ENCODE results near the gene TRIM29. TPM values are rescaled to one million over a fixed set of nuclear protein-coding genes. Genes with fewer than 3 reads are reported as not detected.

TRIM29 gene
- total RNA-seq, 2 experiments from 2014 or later = not detected

- H3K4me3 Mint-ChIP-seq = no peak overlapping the region
- no peaks in the 10 kb centered on the region for H3K4me1 Mint-ChIP-seq
- no peak for DNase-seq
- peaks cover 6% of the 10 kb centered on the region for H3K9me3 Mint-ChIP-seq
- no peak overlapping the region for H3K27ac Mint-ChIP-seq
- H3K36me3 Mint-ChIP-seq = peaks cover 4% of the 10 kb centered on the region
- H3K27me3 Mint-ChIP-seq = peaks cover 5% of the 10 kb centered on the region
Observed at GRCh38 chr11:120088056-120088455, 49.9 kb downstream of the TRIM29 start.

- Mint-ChIP-seq H3K27ac (no peak overlapping the region), H3K9me3 (peaks cover 6% of the 10 kb centered on the region)
Observed at GRCh38 chr11:120086651-120087050, 51.3 kb downstream of the TRIM29 start.

GRCh38 chr11:120079750-120080610 lies 57.9 kb downstream of the TRIM29 start:
- DNase-seq = peak; percentile 13
- peaks cover 12% of the 10 kb centered on the region for H3K36me3 Mint-ChIP-seq
- H3K4me3 Mint-ChIP-seq = no peak overlapping the region
- peaks cover 12% of the 10 kb centered on the region for H3K9me3 Mint-ChIP-seq
- H3K27me3 Mint-ChIP-seq = peaks cover 33% of the 10 kb centered on the region
- no peaks in the 10 kb centered on the region for H3K4me1 Mint-ChIP-seq
- no peak overlapping the region for H3K27ac Mint-ChIP-seq

More at GRCh38 chr11:120086651-120087050, 51.3 kb downstream of the TRIM29 start:
- Mint-ChIP-seq H3K4me3 (no peak overlapping the region), H3K36me3 (peaks cover 5% of the 10 kb centered on the region), H3K4me1 (no peaks in the 10 kb centered on the region), H3K27me3 (peaks cover 5% of the 10 kb centered on the region)
- DNase-seq = no peak

- Mint-ChIP-seq H3K4me1 (no peaks in the 10 kb centered on the region), H3K9me3 (peaks cover 9% of the 10 kb centered on the region), H3K36me3 (peaks cover 12% of the 10 kb centered on the region), H3K27me3 (peaks cover 35% of the 10 kb centered on the region), H3K27ac (no peak overlapping the region), H3K4me3 (no peak overlapping the region)
- DNase-seq = no peak
Observed at GRCh38 chr11:120078397-120078796, 59.5 kb downstream of the TRIM29 start.

GRCh38 chr11:120074076-120074475 lies 63.8 kb downstream of the TRIM29 start:
- no peak for DNase-seq
- H3K9me3 Mint-ChIP-seq = no peaks in the 10 kb centered on the region
- H3K36me3 Mint-ChIP-seq = no peaks in the 10 kb centered on the region
- no peak overlapping the region for H3K27ac Mint-ChIP-seq
- H3K4me1 Mint-ChIP-seq = no peaks in the 10 kb centered on the region
- H3K4me3 Mint-ChIP-seq = no peak overlapping the region
- peaks cover 9% of the 10 kb centered on the region for H3K27me3 Mint-ChIP-seq

- no peak overlapping the region for H3K27ac Mint-ChIP-seq
- no peaks in the 10 kb centered on the region for H3K9me3 Mint-ChIP-seq
- H3K4me1 Mint-ChIP-seq = peaks cover 2% of the 10 kb centered on the region
- no peaks in the 10 kb centered on the region for H3K36me3 Mint-ChIP-seq
- H3K27me3 Mint-ChIP-seq = peaks cover 9% of the 10 kb centered on the region
- DNase-seq = no peak
- H3K4me3 Mint-ChIP-seq = no peak overlapping the region
Observed at GRCh38 chr11:120073196-120073595, 64.7 kb downstream of the TRIM29 start.

GRCh38 chr11:120068114-120068573 lies 69.8 kb downstream of the TRIM29 start:
- no peak overlapping the region for H3K27ac Mint-ChIP-seq
- H3K36me3 Mint-ChIP-seq = no peaks in the 10 kb centered on the region
- peaks cover 9% of the 10 kb centered on the region for H3K27me3 Mint-ChIP-seq
- H3K4me3 Mint-ChIP-seq = no peak overlapping the region
- no peaks in the 10 kb centered on the region for H3K9me3 Mint-ChIP-seq
- H3K4me1 Mint-ChIP-seq = peaks cover 4% of the 10 kb centered on the region
- DNase-seq = no peak

GRCh38 chr11:120067438-120068113 lies 70.3 kb downstream of the TRIM29 start:
- Mint-ChIP-seq H3K9me3 (no peaks in the 10 kb centered on the region), H3K36me3 (no peaks in the 10 kb centered on the region), H3K4me1 (peaks cover 4% of the 10 kb centered on the region), H3K27me3 (peaks cover 9% of the 10 kb centered on the region), H3K27ac (no peak overlapping the region), H3K4me3 (no peak overlapping the region)
- no peak for DNase-seq

- H3K4me3 Mint-ChIP-seq = no peak overlapping the region
- H3K4me1 Mint-ChIP-seq = peaks cover 4% of the 10 kb centered on the region
- no peaks in the 10 kb centered on the region for H3K9me3 Mint-ChIP-seq
- peaks cover 9% of the 10 kb centered on the region for H3K27me3 Mint-ChIP-seq
- H3K27ac Mint-ChIP-seq = no peak overlapping the region
- no peaks in the 10 kb centered on the region for H3K36me3 Mint-ChIP-seq
- no peak for DNase-seq
Observed at GRCh38 chr11:120066738-120067437, 71.0 kb downstream of the TRIM29 start.

GRCh38 chr11:120065876-120066275 lies 72.0 kb downstream of the TRIM29 start:
- Mint-ChIP-seq H3K9me3 (no peaks in the 10 kb centered on the region), H3K27me3 (peaks cover 11% of the 10 kb centered on the region), H3K36me3 (no peaks in the 10 kb centered on the region), H3K4me1 (peaks cover 4% of the 10 kb centered on the region), H3K27ac (no peak overlapping the region), H3K4me3 (no peak overlapping the region)
- no peak for DNase-seq

GRCh38 chr11:120065176-120065575 lies 72.7 kb downstream of the TRIM29 start:
- Mint-ChIP-seq H3K9me3 (no peaks in the 10 kb centered on the region), H3K27ac (no peak overlapping the region), H3K4me1 (peaks cover 4% of the 10 kb centered on the region), H3K4me3 (no peak overlapping the region), H3K36me3 (no peaks in the 10 kb centered on the region), H3K27me3 (peaks cover 14% of the 10 kb centered on the region)
- DNase-seq = no peak

- Mint-ChIP-seq H3K36me3 (no peaks in the 10 kb centered on the region), H3K4me1 (peaks cover 4% of the 10 kb centered on the region), H3K4me3 (no peak overlapping the region), H3K27ac (no peak overlapping the region), H3K9me3 (no peaks in the 10 kb centered on the region), H3K27me3 (peaks cover 14% of the 10 kb centered on the region)
- DNase-seq = no peak
Observed at GRCh38 chr11:120064341-120064740, 73.6 kb downstream of the TRIM29 start.

GRCh38 chr11:120063686-120064340 lies 74.1 kb downstream of the TRIM29 start:
- H3K27ac Mint-ChIP-seq = no peak overlapping the region
- no peak for DNase-seq
- H3K9me3 Mint-ChIP-seq = no peaks in the 10 kb centered on the region
- no peak overlapping the region for H3K4me3 Mint-ChIP-seq
- H3K36me3 Mint-ChIP-seq = no peaks in the 10 kb centered on the region
- peaks cover 4% of the 10 kb centered on the region for H3K4me1 Mint-ChIP-seq
- H3K27me3 Mint-ChIP-seq = peaks cover 14% of the 10 kb centered on the region

- H3K27ac Mint-ChIP-seq = no peak overlapping the region
- no peak for DNase-seq
- no peaks in the 10 kb centered on the region for H3K9me3 Mint-ChIP-seq
- no peaks in the 10 kb centered on the region for H3K36me3 Mint-ChIP-seq
- H3K27me3 Mint-ChIP-seq = peaks cover 5% of the 10 kb centered on the region
- no peak overlapping the region for H3K4me3 Mint-ChIP-seq
- H3K4me1 Mint-ChIP-seq = no peaks in the 10 kb centered on the region
Observed at GRCh38 chr11:120062561-120062930, 75.4 kb downstream of the TRIM29 start.
